ENCODE measurements around the gene GLYR1.

Gene GLYR1

GRCh38 chr16:4859190-4859899 lies 12.3 kb upstream of the GLYR1 start (continued):
- TF ChIP-seq ZNF174 (tag by site-specific recombination; IDR thresholded peaks at IDR 0.05) (no peak), KLF16 (tag by site-specific recombination; IDR thresholded peaks at IDR 0.05) (no peak)

GRCh38 chr16:4855804-4856203 lies 8.7 kb upstream of the GLYR1 start:
- CTCF ChIA-PET: no interaction called here
- POLR2A ChIA-PET: no interaction called here
- no peak for TF ChIP-seq ZNF311 (tag by site-specific recombination; IDR thresholded peaks at IDR 0.05; ENCODE audit: borderline replicate concordance)
- TF ChIP-seq HOXD13 (CRISPR knock-in tag; IDR thresholded peaks at IDR 0.05; ENCODE audit: borderline replicate concordance): no peak
- TF ChIP-seq SCRT2 (tag by site-specific recombination; IDR thresholded peaks at IDR 0.05): peak; percentile 60
- TF ChIP-seq, protein P1, sequence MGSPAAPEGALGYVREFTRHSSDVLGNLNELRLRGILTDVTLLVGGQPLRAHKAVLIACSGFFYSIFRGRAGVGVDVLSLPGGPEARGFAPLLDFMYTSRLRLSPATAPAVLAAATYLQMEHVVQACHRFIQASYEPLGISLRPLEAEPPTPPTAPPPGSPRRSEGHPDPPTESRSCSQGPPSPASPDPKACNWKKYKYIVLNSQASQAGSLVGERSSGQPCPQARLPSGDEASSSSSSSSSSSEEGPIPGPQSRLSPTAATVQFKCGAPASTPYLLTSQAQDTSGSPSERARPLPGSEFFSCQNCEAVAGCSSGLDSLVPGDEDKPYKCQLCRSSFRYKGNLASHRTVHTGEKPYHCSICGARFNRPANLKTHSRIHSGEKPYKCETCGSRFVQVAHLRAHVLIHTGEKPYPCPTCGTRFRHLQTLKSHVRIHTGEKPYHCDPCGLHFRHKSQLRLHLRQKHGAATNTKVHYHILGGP (tag by site-specific recombination; IDR thresholded peaks at IDR 0.05): no peak
- TF ChIP-seq ZSCAN30 (tag by site-specific recombination; IDR thresholded peaks at IDR 0.05): no peak
- TF ChIP-seq, protein P2, sequence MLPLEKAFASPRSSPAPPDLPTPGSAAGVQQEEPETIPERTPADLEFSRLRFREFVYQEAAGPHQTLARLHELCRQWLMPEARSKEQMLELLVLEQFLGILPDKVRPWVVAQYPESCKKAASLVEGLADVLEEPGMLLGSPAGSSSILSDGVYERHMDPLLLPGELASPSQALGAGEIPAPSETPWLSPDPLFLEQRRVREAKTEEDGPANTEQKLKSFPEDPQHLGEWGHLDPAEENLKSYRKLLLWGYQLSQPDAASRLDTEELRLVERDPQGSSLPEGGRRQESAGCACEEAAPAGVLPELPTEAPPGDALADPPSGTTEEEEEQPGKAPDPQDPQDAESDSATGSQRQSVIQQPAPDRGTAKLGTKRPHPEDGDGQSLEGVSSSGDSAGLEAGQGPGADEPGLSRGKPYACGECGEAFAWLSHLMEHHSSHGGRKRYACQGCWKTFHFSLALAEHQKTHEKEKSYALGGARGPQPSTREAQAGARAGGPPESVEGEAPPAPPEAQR (tag by site-specific recombination; IDR thresholded peaks at IDR 0.05): no peak
- TF ChIP-seq, protein P3, sequence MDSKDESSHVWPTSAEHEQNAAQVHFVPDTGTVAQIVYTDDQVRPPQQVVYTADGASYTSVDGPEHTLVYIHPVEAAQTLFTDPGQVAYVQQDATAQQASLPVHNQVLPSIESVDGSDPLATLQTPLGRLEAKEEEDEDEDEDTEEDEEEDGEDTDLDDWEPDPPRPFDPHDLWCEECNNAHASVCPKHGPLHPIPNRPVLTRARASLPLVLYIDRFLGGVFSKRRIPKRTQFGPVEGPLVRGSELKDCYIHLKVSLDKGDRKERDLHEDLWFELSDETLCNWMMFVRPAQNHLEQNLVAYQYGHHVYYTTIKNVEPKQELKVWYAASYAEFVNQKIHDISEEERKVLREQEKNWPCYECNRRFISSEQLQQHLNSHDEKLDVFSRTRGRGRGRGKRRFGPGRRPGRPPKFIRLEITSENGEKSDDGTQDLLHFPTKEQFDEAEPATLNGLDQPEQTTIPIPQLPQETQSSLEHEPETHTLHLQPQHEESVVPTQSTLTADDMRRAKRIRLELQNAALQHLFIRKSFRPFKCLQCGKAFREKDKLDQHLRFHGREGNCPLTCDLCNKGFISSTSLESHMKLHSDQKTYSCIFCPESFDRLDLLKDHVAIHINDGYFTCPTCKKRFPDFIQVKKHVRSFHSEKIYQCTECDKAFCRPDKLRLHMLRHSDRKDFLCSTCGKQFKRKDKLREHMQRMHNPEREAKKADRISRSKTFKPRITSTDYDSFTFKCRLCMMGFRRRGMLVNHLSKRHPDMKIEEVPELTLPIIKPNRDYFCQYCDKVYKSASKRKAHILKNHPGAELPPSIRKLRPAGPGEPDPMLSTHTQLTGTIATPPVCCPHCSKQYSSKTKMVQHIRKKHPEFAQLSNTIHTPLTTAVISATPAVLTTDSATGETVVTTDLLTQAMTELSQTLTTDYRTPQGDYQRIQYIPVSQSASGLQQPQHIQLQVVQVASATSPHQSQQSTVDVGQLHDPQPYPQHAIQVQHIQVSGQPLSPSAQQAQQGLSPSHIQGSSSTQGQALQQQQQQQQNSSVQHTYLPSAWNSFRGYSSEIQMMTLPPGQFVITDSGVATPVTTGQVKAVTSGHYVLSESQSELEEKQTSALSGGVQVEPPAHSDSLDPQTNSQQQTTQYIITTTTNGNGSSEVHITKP (tag by site-specific recombination; IDR thresholded peaks at IDR 0.05): peak; percentile 56
- no peak for TF ChIP-seq ZNF140 (tag by site-specific recombination; IDR thresholded peaks at IDR 0.05)
- no peak overlapping the region for H3K27ac ChIP-seq (ENCODE audit: extremely low read depth, low read depth, low read length)
- H3K4me3 ChIP-seq (ENCODE audit: low read depth, low read length): no peak overlapping the region
- H3K4me1 ChIP-seq (ENCODE audit: control insufficient read depth, insufficient read depth, low read length): no peaks in the 10 kb centered on the region; the same call in 1 of the 2 replicates
- peaks cover 24 to 76% of the 10 kb centered on the region in 2 experiments for H3K36me3 ChIP-seq (ENCODE audit: control insufficient read depth in 2 of 2, insufficient read depth in 1 of 2, low read length in 2 of 2)
- no peaks in the 10 kb centered on the region for H3K9me3 ChIP-seq (ENCODE audit: control insufficient read depth, insufficient read depth, low read depth, low read length)

DNA sequence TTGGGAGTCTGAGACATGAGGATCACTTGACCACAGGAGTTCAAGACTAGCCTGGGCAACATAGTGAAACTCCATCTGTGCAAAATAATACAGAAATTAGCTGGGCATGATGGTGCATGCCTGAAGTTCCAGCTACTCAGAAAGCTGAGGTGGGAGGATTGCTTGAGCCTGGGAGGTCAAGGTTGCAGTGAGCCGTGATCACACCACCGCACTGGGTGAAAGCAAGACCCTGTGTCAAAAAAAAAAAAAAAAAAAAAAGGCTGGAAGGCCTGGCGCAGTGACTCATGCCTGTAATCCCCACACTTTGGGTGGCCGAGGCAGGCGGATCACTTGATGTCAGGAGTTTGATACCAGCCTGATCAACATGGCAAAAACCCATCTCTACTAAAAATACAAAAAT lies 8.3 kb upstream of the GLYR1 start:
- ChIA-PET POLR2A (no interaction called here), CTCF (no interaction called here)
- H3K36me3 ChIP-seq (ENCODE audit: control insufficient read depth in 2 of 2, insufficient read depth in 1 of 2, low read length in 2 of 2): peaks cover 24 to 72% of the 10 kb centered on the region in 2 experiments

More for the DNA sequence above, 8.3 kb upstream of the GLYR1 start:
- TF ChIP-seq BCL11B (tag by site-specific recombination; IDR thresholded peaks at IDR 0.05; ENCODE audit: low read depth): no peak
- TF ChIP-seq ZNF600 (tag by site-specific recombination; IDR thresholded peaks at IDR 0.05): no peak
- TF ChIP-seq, protein P4, sequence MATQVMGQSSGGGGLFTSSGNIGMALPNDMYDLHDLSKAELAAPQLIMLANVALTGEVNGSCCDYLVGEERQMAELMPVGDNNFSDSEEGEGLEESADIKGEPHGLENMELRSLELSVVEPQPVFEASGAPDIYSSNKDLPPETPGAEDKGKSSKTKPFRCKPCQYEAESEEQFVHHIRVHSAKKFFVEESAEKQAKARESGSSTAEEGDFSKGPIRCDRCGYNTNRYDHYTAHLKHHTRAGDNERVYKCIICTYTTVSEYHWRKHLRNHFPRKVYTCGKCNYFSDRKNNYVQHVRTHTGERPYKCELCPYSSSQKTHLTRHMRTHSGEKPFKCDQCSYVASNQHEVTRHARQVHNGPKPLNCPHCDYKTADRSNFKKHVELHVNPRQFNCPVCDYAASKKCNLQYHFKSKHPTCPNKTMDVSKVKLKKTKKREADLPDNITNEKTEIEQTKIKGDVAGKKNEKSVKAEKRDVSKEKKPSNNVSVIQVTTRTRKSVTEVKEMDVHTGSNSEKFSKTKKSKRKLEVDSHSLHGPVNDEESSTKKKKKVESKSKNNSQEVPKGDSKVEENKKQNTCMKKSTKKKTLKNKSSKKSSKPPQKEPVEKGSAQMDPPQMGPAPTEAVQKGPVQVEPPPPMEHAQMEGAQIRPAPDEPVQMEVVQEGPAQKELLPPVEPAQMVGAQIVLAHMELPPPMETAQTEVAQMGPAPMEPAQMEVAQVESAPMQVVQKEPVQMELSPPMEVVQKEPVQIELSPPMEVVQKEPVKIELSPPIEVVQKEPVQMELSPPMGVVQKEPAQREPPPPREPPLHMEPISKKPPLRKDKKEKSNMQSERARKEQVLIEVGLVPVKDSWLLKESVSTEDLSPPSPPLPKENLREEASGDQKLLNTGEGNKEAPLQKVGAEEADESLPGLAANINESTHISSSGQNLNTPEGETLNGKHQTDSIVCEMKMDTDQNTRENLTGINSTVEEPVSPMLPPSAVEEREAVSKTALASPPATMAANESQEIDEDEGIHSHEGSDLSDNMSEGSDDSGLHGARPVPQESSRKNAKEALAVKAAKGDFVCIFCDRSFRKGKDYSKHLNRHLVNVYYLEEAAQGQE (tag by site-specific recombination; IDR thresholded peaks at IDR 0.05): no peak
- TF ChIP-seq MYNN (tag by site-specific recombination; IDR thresholded peaks at IDR 0.05; ENCODE audit: borderline replicate concordance): no peak
- TF ChIP-seq PRDM1 (tag by site-specific recombination; IDR thresholded peaks at IDR 0.05): no peak
- TF ChIP-seq KLF7 (tag by site-specific recombination; IDR thresholded peaks at IDR 0.05; ENCODE audit: borderline replicate concordance): no peak
- TF ChIP-seq ZNF433 (tag by site-specific recombination; IDR thresholded peaks at IDR 0.05; ENCODE audit: low read depth): no peak
- TF ChIP-seq ZNF791 (tag by site-specific recombination; IDR thresholded peaks at IDR 0.05): no peak
- no peak for TF ChIP-seq ZNF292 (tag by site-specific recombination; IDR thresholded peaks at IDR 0.05; ENCODE audit: borderline replicate concordance, low read depth)
- no peak for TF ChIP-seq SALL2 (tag by site-specific recombination; IDR thresholded peaks at IDR 0.05; ENCODE audit: borderline replicate concordance)
- H3K4me1 ChIP-seq (ENCODE audit: control insufficient read depth, insufficient read depth, low read length): peaks cover 2% of the 10 kb centered on the region; the same call in 1 of the 2 replicates
- no peak overlapping the region for H3K4me3 ChIP-seq (ENCODE audit: low read depth, low read length)
- H3K27ac ChIP-seq (ENCODE audit: extremely low read depth, low read depth, low read length): no peak overlapping the region
- H3K9me3 ChIP-seq (ENCODE audit: control insufficient read depth, insufficient read depth, low read depth, low read length): no peaks in the 10 kb centered on the region
